HG03103 (cell line): Measurements from ENCODE around the gene MCUB.
"Not testable (repeated sequence)": the region's sequence is repeated elsewhere in the genome, so short reads cannot be mapped to it uniquely, and the experiment has no call there.

Experiments
- ATAC-seq: cut with Tn5 transposase; IDR thresholded peaks from one replicate; pipeline ENCODE4 v1.9.1; 2021; ENCODE audit warnings: low read depth; ENCODE audit not compliant: unreplicated experiment

Gene MCUB

GRCh38 chr4:109675843-109676242, 115.8 kb downstream of the MCUB start:
- ATAC-seq = no peak

DNA sequence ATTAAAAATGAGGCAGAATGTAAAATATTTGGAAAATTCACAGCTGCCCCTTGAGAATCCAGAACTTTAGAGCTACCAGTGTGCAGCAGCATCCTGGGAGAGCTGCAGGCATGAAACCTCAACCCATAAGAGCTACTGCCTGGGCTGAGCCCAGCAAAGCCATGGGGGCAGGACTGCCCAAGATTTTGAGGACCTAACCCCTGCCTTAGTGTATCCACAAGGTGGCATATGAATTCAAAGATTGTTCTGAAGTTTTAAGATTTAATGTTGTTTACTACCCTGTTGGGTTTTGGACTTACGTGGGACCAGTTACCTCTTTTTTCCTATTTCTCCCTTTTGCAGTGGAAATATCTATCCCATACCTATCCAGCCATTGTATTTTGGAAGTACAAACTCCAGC, 116.8 kb downstream of the MCUB start:
- no peak for ATAC-seq

- not testable (repeated sequence) for ATAC-seq
Observed at GRCh38 chr4:109678472-109678871, 118.4 kb downstream of the MCUB start.

- ATAC-seq = not testable (repeated sequence)
Observed at GRCh38 chr4:109678925-109679324, 118.9 kb downstream of the MCUB start.

DNA sequence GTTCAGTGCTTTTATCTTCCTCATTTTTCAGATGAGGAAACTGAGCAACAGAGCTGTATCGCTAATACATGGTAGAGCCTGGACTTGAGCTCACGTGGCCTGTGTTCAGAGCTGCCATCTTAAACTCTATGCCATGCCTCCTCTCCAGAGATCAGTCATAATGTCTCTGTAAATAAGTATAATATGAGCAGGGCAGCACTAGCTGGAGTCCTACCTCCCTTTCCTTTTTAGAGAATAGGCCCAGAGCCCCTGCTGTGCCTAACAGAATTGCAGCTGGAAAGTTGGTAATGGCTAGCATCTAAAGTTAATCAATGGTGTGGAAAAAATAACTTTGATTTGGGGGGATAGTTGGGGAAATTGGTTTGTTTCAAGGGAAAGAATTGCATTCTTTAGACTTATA, 122.8 kb downstream of the MCUB start:
- no peak for ATAC-seq

- no peak for ATAC-seq
Observed at GRCh38 chr4:109683621-109684253, 123.7 kb downstream of the MCUB start.

DNA sequence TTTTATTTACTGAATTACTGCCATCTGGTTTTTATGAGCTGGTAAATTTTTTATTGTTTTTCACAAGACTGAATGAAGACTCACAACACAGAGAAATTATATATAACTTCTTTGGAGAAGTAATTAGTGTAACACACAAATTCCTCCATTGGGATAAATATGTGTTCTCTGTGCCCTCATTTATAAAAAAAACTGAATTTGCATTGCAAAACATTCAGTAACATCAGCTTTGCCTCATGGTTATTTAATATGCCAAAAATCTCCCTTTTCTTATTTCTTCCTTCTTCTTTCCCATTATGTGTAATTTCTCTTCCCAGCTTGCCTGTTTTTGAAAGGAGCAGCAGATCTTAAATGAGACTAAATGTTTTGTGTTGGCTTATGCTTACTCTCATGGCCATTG, 124.7 kb downstream of the MCUB start:
- no peak for ATAC-seq

DNA sequence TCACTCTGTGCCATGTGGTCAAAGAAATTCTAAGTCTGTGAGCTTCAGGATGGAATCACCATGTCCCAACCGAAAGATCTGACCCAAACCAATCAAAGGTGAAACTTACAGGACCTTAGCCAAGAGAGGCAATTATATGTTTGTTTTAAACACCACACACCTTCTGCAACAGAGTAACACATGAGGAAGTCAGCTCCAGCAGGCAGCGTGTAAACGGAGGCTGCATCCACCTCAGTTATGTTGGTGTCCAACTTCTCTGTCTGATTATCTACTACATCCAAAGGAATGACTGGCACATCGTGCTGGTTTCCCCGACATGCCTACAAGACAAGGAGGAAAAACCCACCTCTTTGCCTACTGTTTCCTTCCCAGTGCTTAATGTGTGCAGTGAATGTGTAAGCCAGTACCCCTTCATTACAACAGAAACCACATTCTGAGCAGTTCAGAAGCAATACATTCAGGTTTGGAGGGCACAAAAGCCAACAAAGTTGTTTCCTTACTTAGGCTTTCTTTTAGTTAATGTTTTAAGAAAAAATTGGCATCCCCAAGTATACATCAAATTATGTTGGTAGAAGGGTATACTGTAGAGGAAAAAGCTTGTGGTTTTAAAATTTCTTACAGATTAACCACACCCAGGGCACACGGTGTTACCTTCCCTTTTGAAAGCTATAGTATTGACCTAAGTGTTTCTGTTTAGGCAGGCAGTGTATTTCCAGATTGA, 130.8 kb downstream of the MCUB start:
- ATAC-seq = no peak

DNA sequence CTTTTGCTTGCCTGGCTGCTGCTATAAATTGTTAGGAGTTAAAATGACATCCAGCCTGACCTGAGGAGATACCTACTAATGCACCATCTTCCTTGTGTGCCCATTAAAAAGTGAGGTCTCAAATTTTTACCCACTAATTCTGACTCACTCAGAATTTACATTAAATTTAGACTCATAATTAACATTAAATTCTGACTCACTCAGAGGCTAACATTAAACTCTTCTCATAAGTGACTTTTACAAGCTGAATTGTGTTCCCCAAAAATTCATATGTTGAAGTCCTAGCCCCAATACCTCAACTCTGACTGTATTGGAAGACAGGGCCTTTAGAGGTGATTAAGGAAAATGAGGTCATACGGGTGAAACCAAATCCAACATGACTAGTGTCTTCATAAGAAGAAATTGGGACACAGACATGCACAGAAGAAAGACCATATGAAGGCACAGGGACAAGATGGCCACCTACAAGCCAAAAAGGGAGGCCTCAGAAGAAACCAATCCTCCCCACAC, 131.4 kb downstream of the MCUB start:
- no peak for ATAC-seq

GRCh38 chr4:109698656-109699055, 138.6 kb downstream of the MCUB start:
- ATAC-seq = no peak

DNA sequence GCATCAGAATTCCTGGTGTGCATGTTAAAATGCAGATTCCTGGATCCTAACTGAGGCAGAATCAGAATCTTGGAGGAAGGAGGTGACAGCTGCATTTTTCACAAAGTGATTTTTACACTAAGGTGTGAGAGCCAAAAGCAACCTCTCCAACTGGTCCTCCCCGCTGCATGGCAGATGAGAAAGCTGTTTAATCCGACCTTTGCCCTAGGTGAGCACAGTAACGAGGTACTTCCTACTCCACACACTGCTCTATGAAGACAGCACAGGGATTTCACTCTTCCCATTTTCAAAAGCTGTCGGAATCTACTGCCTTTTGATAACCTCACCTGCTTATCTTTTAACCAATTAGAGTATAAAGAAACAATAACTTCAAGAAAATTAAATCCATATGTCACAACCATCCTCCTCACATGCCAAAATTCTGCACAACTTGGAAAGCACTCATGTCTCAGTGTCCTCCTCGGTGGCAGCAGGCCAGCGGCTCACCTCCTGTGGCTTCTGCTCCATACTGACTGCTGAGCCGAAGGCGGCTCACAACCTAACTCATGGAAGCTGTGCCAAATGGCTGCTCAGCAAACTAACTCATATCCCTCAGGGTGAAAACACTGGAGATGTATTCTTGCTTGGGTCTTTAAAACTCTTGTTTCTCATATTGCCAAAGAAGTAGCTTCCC, 139.6 kb downstream of the MCUB start:
- no peak for ATAC-seq

GRCh38 chr4:109701566-109702410, 141.7 kb downstream of the MCUB start:
- ATAC-seq = no peak

DNA sequence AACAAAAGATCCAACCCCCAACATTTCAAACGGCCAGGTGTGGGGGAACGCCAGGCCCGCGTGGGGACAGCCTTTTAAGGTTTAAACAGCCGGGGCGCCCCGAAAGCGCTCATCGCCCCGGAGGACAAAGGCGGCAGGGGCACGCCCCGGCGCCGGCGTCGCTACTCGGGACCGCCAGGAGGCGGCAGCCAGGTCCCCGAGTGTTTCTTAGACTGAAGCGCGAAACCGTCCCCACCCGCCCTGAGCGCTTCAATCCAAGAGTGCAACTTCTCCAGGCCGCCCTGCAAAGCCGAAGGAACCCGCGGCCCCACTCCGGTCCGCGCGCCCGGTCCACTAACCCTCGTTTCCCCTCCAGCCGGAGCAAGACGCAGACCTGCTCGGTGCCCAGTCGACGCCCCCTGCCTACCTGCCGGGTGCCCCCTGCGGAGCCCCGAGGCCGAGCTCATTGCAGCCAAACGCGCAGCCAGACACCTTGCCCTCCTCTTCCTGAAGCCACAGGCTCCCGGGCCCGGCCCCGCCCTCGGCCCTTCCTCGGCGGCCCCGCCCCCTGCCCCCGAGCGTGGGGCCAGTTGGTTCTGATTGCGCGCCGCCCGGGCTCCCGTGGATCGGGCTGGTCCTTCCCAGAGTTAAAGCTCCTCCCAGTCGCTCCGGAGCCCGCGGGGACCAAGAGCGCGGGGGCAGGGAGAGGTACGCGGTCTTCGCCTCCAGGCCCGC, 143.1 kb downstream of the MCUB start, which contains the start of gene CASP6:
Gene CASP6, minus strand, starts transcription at position 496 of the 714 bp plus-strand sequence. Its CDS starts 50 bp downstream, at position 446.
- peak; percentile 64 for ATAC-seq

GRCh38 chr4:109703664-109704361, 143.8 kb downstream of the MCUB start:
- no peak for ATAC-seq

DNA sequence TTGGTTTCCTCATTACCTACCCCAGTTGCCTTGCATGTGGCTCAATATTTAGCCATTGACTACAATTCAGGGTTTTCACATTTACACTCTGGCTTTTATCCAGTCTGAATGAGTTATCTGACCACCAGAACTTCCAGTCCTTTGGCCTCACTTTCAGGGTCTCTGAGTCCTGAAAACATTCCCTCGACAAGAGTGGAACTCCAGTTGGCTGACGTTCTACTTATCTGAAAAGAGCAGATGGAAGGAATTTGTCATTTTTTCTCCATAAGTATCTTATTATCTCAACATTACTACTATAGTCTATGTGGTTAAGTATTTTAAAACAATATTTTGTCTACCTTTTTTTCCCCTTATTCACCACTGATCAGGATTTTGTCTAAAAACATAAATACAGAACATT, 148.4 kb downstream of the MCUB start:
- ATAC-seq = no peak

DNA sequence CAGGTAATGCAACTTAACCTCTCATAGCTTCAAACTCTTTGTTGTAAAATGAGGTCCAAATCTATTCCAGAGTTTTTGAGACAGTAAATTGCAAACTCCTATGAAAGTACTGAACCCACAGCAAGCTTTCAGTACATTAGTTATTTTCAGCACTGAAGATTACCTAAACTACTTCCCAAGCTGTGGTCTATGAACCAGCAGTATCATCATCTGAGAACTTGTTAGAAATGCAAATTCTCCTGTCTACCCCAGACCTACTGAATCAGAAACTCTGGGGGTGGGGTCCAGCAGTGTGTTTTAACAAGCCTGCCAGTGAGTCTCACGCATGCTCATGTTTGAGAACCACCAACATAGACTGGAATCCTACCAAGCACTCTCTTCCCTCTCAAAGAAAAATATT, 148.9 kb downstream of the MCUB start:
- ATAC-seq = peak; percentile 83

DNA sequence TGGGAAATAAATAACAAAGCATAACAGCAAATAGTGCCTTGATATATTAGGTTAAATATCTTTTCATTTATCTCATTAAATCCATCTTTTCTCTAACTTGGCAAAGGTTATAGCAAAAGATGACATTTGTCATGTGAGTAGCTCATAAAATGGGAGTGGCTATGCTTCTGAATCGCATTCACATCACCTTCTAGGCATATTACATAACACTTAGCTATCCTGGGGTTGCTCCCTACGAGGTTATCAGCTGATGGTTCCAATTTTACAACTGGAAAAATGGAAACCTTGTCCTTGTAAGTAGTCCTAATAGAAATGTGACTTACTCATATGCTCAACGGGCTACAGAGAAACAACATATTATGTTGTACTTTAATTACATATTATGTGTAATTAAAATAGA, 153.5 kb downstream of the MCUB start:
- no peak for ATAC-seq

DNA sequence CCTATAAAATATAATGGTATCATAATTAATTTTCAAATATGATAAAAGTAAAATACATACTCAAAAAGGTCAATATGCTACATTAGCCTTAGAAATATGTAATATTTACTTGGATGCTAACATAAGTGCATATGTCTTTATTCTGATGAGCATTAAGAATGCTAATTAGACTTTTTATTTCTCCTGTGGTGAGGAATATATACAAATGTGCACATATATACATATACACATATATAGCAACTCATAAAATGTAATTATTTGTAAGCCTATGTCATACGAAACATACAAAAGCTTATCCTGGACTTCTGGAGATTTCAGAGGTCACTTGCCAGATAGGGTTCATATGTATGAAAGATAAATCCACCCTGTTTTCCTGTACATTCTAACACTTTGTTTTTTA, 158.7 kb downstream of the MCUB start:
- no peak for ATAC-seq

DNA sequence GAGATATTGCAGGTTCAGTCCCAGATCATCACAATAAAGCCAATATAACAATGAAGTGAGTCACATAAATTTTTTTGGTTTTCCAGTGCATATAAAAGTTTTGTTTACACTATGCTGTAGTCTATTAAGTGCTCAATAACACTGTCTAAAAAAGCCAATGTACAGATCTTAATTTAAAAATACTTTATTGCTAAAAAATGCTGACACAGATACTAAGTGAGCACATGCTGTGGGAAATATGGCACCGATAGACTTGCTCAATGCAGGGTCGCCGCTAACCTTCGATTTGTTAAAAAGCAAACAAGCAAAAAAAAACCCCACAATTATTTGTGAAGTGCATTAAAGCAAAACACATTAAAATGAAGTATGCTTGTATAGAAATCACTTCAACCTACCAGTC, 159.6 kb downstream of the MCUB start:
- no peak for ATAC-seq
